AML-193 (cell line): ENCODE measurements around the gene CDK6.

ENCODE experiments used
- DNase-seq, 2 experiments: peaks; one replicate each; lab custom pipeline; 2025; lab: John Stamatoyannopoulos, UW

CDK6 gene

DNA sequence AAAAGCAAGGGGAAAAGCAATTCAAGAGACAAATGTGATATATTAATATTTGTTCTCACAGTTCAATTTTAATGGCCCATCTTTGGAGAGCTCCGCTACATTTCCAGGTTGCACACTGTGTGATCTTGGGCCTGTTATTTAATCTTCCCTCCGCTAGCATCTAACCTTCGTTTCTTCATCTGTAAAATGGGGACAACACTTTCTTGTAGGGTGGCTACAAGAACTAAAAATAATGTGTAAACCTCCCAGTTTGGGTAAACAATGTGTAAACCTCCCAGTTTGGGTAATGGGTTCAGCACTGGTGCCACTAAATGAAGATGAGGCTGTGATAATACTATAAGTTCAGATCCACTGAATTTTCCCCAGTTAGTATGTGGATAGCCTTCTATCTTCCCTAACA lies 99.5 kb downstream of the CDK6 start:
- DNase-seq: no peak

DNA sequence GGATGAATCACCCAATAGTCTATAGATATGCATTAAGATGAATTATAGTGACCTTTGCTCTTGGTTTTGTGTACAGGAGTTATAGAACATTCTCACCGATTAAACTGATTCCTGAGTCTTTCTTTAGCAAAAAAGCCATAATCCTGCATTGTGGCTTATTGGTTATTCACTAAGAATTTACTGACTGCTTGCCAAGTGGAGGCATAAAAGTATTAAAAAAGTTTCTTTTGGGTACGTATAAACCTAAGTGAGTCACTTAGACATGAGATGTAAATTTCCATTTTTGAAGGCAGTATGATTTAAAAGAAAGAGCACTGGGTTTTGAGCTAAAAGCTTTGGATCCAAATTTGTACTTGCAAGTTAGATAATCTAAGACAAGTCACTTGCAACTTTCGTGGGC lies 100.7 kb downstream of the CDK6 start:
- no peak for DNase-seq

DNA sequence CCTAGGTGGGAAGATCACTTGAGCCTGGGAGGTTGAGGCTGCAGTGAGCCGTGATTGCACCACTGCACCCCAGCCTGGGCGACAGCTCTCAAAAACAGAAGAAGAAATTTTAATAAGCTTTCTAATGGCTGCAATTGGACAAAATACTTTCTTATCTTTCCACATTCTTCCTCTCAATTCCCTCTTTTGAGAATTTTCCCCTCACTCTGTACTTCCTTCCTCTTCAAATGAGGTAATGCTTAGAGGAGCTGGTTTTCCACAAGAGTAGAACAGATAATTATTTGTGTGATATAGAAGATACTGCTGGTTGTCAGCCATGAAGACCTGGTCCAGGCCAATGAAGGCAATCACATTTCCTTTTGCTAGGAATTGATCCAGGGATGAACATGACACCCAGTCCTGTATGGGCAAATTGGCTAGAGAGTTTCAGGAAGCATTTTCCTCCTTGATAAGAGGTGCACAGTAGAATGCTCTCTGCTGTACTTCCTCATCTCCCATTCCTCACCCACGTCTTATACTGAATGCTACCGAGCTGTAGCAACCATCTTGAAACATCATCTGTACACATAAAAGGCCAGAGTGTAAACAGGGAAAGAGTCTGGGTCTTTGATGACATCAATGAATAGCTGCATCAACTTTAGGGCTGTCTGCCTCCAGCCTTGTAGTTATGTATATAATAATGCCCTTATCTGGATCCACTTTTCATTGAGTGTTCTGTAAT lies 103.9 kb downstream of the CDK6 start:
- no peak for DNase-seq

DNA sequence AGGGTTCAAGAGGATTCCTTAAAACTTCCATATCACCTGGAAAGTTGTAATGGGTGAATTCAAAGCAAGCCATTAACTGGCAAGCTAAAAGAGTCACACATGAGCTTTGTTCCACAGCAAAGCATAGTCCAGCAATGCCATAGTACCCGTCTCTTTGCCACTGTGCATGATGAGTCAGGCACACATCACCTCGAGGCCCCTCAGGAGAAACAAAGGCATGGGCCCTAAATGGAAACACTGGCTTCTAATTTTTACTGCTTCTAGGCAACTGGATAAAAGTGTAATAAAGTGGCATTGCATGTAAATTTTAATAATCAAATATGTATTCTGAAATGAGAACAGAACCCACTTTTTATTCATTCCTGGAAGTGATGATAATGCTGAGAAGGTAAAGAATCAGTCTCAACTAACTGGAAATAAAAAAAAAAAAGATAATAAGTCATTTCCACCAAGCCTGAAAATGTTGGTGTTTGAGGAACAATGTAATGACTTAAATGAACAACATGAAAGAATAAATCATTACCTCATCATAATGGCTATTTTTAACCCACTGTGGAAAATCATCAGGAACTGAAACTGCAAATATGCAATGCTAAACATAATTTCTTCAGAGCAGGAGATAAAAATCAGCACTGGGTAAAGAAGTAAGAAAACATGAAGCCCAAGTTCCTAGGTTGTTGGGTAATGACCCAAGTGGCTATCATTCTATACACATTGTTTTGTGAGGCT lies 104.9 kb downstream of the CDK6 start:
- no peak for DNase-seq

DNA sequence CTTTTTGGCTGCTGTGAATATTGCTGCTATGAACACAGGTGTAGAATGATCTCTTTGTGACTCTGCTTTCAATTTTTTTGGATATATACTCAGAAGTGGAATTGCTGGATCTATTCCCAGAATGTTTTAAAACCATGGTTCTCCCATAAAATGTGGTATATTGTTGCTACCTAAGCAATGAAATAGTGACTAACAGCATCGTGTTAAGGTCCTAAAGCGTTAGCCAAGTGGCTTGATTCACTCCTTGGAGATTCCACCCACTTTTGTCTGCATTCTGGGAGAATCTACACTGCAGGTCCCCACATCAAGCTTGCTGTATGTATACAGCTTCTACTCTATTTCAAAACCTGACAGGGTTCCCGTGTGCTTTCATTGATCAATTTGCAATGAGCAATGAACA lies 105.6 kb downstream of the CDK6 start:
- DNase-seq: no peak

DNA sequence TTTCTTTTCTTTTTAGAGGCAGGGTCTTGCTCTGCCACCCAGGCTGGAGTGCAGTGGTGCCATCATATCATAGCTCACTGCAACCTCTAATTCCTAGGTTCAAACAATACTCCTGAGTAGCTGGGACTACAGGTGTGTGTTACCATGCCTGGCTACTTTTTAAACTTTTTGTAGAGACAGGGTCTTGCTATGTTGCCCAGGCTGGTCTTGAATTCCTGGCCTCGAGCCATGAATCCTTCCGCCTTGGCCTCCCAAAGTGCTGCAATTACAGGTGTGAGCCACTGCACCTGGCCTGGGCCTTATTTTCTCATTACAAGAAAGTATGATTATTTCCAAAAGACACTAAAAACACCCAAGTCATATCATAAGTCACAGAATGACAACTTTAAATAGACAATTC lies 106.6 kb downstream of the CDK6 start:
- no peak for DNase-seq

DNA sequence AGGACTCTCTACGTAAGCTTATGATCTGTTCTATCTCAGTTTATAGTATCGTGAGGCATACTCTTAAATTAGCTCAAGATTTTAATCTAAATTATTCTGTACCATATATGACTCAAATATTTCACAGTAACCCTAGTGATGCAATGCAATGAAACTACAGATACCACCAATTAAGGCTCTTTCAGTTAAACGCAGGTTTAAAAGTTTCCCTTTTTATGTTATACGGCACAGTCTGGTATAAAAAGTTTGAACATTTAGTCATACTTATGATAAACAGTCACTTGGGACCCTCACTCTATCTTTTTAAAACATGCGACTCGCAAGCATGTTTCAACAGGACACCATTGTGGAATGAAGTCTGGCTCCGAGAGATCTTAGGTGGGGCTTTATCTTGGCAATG lies 107.2 kb downstream of the CDK6 start:
- no peak for DNase-seq

DNA sequence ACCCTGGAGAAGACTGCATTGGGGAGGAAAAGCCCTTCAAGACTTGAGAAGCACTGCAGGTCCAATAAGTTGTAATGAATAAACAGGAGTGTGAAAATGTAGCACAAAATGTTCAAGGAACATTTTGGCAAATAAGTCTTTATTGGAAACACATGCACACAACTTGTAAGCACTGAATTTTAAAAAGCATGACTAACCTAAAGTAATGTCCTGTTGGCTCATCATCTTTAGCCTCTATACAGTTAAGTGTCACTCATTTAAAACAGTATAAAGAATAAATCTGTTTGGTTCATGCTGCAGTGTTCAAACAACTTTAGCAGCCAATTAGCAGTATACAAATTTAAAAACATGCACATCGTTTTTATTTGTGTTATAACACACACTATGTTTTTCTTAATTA lies 108.6 kb downstream of the CDK6 start:
- DNase-seq: no peak

DNA sequence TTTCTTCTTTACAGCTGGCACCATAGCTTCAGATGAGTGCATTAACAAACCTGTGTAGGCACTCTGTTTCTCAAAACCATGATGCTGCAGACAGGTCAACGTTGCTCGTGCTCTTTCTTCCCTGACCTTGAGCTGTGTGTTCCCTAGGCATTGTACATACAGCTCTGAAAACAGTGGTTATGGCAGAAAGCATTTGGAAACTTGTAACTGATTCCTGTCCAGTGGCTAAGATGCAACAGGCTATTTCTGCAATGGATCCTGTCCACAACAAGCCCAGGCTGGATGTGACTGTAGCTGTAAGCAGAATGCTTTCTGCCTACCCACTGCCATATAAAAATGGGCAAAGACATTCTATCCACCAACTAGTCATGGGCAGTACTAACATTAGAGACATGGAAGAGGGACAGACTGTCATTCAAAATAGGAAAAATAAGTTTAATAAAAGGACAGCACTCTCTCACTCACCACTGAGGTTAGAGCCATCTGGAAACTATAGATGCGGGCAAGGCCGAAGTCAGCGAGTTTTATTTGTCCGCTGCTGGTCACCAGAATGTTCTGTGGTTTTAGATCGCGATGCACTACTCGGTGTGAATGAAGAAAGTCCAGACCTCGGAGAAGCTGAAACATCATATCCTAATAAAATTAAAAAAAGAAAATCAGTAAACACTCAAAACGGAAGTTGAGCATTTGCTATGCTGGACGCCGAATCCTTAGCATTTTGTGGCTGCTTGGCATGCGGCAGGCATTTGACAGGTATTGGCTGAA lies 111.0 kb downstream of the CDK6 start:
- DNase-seq: no peak

DNA sequence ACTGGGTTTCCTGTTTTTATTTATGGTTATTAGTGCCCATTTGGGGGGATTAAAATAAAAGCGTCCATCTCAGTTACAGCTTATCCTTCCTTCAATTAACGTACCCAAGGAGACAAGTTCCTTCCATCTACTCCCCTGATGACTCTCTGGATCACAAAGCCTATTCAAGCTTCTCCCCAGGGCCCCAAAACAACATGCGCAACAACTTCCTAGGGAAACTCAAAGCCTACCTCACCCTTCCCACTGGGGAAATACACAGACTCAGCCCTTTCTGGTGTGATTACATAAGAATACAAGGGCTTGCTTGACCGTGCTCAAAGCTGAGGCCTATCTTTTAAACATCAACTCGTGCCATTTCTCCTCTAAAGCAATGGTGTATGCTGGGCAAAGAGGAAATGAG lies 112.4 kb downstream of the CDK6 start:
- no peak for DNase-seq

DNA sequence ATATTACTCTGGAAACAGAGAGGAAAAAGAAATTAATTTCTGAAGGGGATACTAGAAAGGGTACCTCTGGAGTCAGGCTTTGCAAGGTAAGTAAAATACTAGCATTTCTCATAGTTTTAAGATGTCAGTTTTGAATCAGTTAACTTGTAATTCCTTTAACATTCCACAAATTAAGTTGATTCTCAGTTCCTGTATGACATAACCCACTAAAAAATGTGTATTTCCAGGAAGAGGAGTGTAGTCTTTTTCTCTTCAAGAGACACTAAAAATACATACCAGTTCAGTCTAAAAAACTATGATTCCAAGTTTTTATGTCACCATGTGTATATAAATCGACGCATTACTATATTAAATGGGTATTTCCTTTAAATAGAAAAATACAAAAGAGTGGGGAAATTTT lies 113.2 kb downstream of the CDK6 start:
- DNase-seq: no peak

DNA sequence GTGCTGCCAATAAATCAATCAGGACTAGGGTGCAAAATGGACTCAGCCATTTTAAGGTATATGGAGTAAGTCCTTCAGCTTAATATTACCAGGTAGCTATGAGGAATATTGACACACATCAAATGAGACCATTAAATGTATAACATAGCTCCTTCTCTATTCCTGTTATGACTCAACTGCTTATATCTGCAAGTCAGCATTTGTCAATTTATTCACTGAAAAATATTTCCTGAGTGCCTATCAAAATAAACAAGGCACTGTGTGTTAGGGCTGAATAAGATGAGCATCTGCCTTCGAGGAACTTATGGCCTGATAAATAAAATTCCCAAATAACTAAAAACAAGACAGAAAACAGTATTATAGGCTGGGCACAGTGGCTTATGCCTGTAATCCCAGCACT lies 113.8 kb downstream of the CDK6 start:
- no peak for DNase-seq

DNA sequence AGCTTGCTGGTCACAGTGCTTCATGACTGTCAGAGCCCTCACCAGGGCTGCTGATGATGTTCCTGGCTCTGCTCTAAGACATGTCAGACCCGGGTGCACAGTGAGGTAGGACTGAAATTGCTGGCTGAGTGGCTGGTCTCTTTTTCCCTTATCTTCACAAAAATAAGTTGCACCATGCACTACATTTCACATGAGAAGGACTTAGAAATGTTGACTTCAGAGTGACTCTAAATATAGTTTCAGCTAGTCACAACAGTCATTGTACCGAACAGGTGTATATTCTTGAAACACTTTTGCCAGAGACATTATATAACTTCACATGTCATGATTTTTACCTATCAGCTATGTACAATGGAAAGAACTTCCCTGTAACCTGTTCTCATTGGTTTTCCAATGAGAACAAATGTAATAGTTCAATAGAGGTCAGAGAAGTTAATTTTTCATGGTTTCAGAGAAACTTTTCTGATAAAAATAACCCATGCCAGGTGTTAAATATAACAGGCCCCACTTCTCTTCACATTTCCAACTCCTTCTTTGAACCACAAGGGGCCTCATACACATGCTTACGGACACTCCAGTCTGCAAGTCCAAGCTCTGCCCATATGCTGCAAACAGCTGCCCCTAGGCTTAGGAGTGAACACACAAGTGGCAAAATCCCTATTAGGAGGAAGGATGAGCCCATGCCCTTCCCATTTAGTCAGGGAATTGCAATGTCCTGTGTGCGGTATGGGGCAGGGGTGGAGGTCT lies 115.6 kb downstream of the CDK6 start:
- no peak for DNase-seq

DNA sequence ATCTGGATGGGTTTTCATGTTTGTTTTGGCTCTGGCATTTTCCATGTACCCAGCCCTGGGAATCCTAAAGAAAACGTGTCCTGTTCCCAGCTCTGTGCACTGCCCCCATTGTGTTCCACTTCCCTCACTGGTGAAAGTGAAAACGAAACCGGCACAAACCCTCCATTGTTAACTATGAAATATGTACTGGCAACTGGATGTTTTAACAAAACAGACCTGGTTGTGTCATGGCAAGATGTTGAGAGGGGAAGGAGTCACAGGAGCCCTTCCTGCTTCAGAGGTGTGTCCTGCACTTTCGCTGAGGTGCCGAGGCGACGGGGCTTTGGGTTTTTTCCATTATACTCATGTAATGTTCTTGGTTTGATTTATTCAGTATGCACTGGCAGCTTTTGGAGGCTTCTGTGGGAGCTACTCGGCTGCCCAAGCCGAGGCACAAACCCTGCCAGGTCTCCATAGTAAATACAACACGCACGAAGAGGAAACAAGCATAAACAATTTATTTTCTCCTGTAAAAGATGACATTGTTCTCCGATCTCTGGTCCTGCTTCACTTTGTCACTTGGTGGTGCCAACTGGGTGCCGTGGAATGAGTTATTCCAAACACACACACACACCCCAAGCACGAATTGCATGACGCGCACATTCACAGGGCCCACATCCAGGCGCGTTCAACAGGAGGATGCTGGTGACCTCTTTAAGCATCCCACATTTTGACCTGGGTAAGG lies 118.2 kb downstream of the CDK6 start:
- DNase-seq: no peak

DNA sequence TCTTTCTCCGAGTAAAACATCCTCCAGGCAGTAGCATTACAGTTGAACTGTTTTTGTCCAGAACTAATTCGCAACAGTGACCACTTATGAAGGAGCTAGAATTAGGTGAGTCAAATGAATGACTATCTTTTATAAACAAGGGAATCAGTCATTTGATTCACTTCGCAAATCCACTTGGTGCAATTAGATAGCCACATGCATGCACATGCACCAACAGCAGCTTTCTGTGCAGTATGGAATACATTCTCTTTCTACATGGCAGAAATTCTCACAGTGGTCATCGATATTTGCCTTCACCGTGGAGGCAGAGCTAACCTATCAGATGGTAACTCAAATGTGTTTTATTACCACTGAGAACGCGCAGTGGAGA lies 118.8 kb downstream of the CDK6 start:
- no peak for DNase-seq

DNA sequence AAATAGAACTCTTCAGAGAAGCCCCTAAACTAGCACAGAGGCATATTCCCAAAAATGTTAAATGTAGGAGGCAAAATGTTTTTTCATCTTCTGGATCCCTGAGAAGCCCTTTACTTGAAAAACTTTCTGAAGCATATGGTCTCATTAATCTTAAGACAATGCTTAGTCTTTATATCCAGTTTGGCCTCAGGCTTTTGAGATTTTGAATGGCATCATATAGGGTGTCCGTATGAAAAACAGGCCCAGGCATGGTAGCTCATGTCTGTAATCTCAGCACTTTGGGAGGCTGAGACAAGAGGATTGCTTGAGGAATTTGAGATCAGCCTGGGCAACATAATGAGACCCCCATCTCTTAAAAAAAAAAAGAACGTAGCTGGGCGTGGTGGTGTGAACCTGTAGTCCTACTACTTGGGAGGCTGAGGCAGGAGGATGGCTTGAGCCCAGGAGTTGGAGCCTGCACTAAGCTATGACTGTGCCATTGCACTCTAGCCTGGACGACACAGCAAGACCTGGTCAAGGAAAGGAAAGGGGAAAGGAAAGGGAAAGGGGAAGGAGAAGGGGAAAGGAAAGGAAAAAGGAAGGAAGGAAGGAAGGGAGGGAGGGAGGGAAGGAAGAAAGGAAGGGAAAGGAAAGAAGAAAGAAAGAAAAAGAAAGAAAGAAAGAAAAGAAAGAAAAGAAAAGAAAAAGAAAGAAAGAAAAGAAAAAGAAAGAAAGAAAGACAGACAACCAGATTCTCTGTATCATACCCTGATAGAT lies 119.4 kb downstream of the CDK6 start:
- DNase-seq: no peak

DNA sequence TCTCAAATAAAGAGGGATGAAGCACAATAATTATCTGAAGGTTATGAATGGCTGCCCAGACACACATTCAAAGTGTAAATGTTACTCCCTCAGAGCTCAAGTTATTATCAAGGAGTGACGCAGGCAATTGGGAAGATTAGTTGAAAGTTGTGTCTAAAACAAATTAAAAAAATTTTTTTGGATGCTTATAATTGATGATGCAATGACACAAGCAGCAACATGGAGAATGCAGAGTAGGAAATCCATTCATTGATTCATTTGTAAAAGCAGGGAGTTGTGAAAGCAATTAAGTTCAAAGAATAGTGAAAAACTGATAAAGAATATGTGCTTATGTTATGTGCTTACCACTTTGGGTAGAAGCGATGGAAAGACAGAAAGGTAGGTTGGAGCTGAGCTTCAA lies 120.4 kb downstream of the CDK6 start:
- no peak for DNase-seq

DNA sequence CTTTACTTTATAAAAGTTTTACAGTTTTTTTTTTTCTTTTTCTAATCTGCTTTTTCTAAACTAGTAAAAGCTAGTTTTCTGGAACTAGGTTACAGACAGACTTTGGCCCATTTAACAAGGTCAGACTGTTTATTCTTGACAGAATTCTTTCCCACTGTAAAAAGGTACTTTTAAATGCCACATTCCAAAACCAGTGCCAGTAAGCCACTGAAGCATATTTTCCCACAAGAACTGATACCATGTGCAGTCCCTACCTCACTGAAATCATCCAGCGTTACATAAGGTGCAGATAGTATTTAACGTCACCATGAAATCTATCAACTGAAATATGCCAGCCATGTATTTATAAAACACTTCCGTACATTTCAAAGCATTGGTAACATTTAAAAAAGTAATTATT lies 121.6 kb downstream of the CDK6 start:
- no peak for DNase-seq

DNA sequence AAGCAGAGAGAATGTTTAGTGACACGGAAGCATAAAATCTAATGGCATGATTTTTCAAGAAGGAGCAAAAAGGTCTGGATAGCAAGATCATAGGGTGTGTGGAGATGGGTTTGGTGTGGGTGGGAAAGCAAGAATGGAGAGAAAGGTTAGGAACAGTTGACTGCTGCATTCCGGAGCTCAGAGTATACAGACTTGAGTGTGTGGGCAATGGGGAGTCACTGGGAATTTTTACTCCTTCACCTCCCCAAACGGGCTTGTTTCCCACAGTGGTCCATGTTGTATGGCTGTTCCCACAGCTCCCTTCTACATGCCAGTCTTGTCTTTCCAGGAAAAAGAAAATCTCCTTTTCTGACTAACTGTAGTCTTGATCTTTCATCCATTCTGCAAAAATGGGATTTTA lies 122.1 kb downstream of the CDK6 start:
- no peak for DNase-seq

DNA sequence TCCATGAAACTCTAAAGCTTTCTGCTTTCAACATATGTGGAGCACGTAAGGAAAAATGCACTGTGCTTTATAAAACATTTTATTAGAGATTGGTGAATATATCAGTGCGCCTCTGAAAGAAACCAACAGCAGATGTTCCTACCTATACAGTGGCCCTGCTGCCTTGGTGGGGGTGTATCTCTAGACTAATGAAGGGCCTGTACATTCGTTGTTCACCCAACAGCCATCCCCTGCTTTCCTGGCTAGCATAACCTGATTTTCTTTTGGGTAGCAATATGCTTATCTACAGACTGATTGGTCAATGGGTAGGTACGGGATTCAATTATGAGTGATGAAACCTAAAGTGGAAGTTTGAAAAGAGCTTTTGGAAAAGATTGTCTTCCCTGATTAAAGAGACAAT lies 126.5 kb downstream of the CDK6 start:
- no peak for DNase-seq

DNA sequence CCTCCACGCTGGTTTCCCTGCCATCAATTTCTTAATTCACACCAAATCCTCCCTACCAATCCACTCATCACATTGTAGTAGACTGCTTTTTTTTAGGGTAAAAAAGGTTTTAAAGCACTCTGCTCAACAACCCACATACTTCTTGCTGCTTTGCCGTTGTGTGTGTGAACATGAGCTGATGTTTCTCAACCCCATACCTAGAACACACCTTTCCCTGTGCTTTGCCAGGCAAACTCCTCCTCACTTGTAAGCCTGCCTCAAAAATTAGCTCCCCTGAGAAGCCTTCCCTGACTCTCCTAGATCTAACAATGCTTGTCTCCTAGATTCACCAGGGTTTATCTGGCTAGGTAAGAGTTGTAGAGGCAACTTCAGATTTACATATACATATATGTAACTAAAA lies 127.2 kb downstream of the CDK6 start:
- DNase-seq: no peak
